RWPE1 (cell line): Measurements from ENCODE around the gene CACHD1.

Experiments
- CTCF ChIA-PET: fragments of 350-600 bp; sonication (Branson Sonifier 250); formaldehyde crosslinking; extraction: SDS; loops from one replicate; lab custom pipeline; 2021; lab: Yijun Ruan, JAX
- POLR2A ChIA-PET: fragments of 400-600 bp; formaldehyde crosslinking; extraction: SDS; loops from one replicate; lab custom pipeline; 2020; ENCODE audit warnings: antibody characterized with exemption; ENCODE audit not compliant: low non-redundant PET; lab: Yijun Ruan, JAX
- DNase-seq: peaks from one replicate; pipeline ENCODE4 v3.0.0; 2012; ENCODE audit warnings: low spot score
- H3K27ac ChIP-seq: fragments of 450-650 bp; 2 replicates; pipeline ENCODE4 v1.5.1; 2017
- CTCF ChIP-seq: fragments of 450-650 bp; conservative IDR thresholded peaks from 2 replicates; pipeline ENCODE4 v1.5.1; 2017; ENCODE audit warnings: low read depth, mild to moderate bottlenecking

CACHD1 gene

GRCh38 chr1:64678366-64678765 lies 208.4 kb downstream of the CACHD1 start:
- POLR2A ChIA-PET: no interaction called here
- no peak for TF ChIP-seq CTCF
- no peak overlapping the region for H3K27ac ChIP-seq
- no peak for DNase-seq
- CTCF ChIA-PET: no interaction called here

GRCh38 chr1:64679177-64679576 lies 209.2 kb downstream of the CACHD1 start:
- no peak for TF ChIP-seq CTCF
- H3K27ac ChIP-seq: no peak overlapping the region
- ChIA-PET CTCF (interaction anchor here (0.6 kb wide), 1 partner anchor 411 kb away, joined by 3 read pairs; no protein-coding TSS in a partner anchor), POLR2A (no interaction called here)
- DNase-seq: no peak

GRCh38 chr1:64680599-64680998 lies 210.7 kb downstream of the CACHD1 start:
- no peak for TF ChIP-seq CTCF
- no peak overlapping the region for H3K27ac ChIP-seq
- CTCF ChIA-PET: no interaction called here
- no peak for DNase-seq
- POLR2A ChIA-PET: no interaction called here

- no peak for DNase-seq
- ChIA-PET CTCF (no interaction called here), POLR2A (no interaction called here)
- no peak overlapping the region for H3K27ac ChIP-seq
- TF ChIP-seq CTCF: no peak
These were observed 211.1 kb downstream of the CACHD1 start for GRCh38 chr1:64681043-64681442.

GRCh38 chr1:64683419-64683818 lies 213.5 kb downstream of the CACHD1 start:
- ChIA-PET CTCF (interaction anchor here (0.6 to 0.7 kb wide), 2 partner anchors 101 to 1230 kb away, joined by 3 read pairs; no protein-coding TSS in a partner anchor), POLR2A (no interaction called here)
- TF ChIP-seq CTCF: no peak
- no peak overlapping the region for H3K27ac ChIP-seq
- no peak for DNase-seq

GRCh38 chr1:64685217-64685616 lies 215.3 kb downstream of the CACHD1 start:
- CTCF ChIA-PET: interaction anchor here (0.8 to 1.3 kb wide), 2 partner anchors 9 to 139 kb away, joined by 3 to 6 read pairs; no protein-coding TSS in a partner anchor
- POLR2A ChIA-PET: no interaction called here

More at GRCh38 chr1:64685217-64685616, 215.3 kb downstream of the CACHD1 start:
- no peak overlapping the region for H3K27ac ChIP-seq
- no peak for TF ChIP-seq CTCF
- no peak for DNase-seq
